ENCODE data around the gene ALKBH3. TPM values are rescaled to one million over a fixed set of nuclear protein-coding genes. Genes with fewer than 3 reads are reported as not detected.

ALKBH3 gene
- total RNA-seq, 1 experiment from 2014 or later, result 18.8 TPM

DNA sequence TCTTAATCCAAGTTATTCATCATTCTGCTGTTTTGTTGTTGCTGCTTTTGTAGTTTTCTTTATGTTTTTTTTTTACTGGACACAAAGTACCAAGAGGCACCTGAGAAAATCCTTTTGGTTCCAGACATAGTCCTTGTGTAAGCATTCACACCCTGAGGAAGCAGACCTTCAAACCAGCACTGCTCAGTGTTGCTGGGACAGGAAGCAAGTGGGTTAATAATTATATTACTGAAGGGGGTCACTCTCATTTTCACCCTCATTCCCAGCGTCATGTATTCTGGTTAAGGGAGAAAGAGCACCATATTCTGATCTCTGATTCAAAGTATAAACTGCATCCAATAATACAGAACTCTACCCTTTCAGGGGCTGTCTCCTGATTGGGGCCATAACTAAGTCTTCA is 5.9 kb upstream of the ALKBH3 start:
- Histone ChIP-seq H3T11ph (ENCODE audit: low read length) (no peak overlapping the region), H3K4ac (ENCODE audit: low read depth, low read length) (no peak overlapping the region), H3K9me3 (ENCODE audit: control insufficient read depth, low read depth, low read length) (no peaks in the 10 kb centered on the region), H4K91ac (ENCODE audit: insufficient read length, low read depth, low read length) (no peak overlapping the region), H3K14ac (ENCODE audit: insufficient read depth, low read length) (no peak overlapping the region), H3K23me2 (ENCODE audit: insufficient read length, low read depth, low read length, poor library complexity, severe bottlenecking) (no peaks in the 10 kb centered on the region), H4K20me1 (ENCODE audit: control insufficient read depth, insufficient read depth, insufficient read length) (no peaks in the 10 kb centered on the region), H2BK5ac (ENCODE audit: insufficient read length, low read length) (no peak overlapping the region), H3K56ac (ENCODE audit: insufficient read length, low read depth, low read length) (no peak overlapping the region), H3K4me2 (ENCODE audit: insufficient read depth, insufficient read length, low read length) (no peak overlapping the region), H2BK12ac (ENCODE audit: insufficient read length, low read depth, low read length) (no peak overlapping the region), H2AK5ac (ENCODE audit: insufficient read length, low read length) (no peak overlapping the region), H4K8ac (replicated peaks; ENCODE audit: insufficient read length, low read depth, low read length) (no peak overlapping the region), H3K27ac (ENCODE audit: insufficient read length, low read depth, low read length) (no peak overlapping the region), H4K5ac (ENCODE audit: insufficient read length, low read depth, low read length) (no peak overlapping the region), H2BK20ac (ENCODE audit: low read depth, low read length, poor library complexity, severe bottlenecking) (no peak overlapping the region), H3K9ac (ENCODE audit: extremely low read depth, insufficient read length, low read length) (no peak overlapping the region), H2AFZ (ENCODE audit: low read length) (no peak overlapping the region), H2BK15ac (ENCODE audit: low read depth, low read length) (no peak overlapping the region), H3K79me2 (ENCODE audit: insufficient read depth, low read length) (no peaks in the 10 kb centered on the region), H3K27me3 (ENCODE audit: insufficient read depth, low read length) (peaks cover 4% of the 10 kb centered on the region; the same call in 1 of the 2 replicates), H3K23ac (ENCODE audit: insufficient read length, low read depth, low read length) (no peak overlapping the region), H3K79me1 (ENCODE audit: insufficient read depth, low read depth, low read length, poor library complexity, severe bottlenecking) (no peaks in the 10 kb centered on the region), H2BK120ac (ENCODE audit: low read depth, low read length, poor library complexity, severe bottlenecking) (no peak overlapping the region), H3K4me1 (ENCODE audit: insufficient read depth, low read length) (no peaks in the 10 kb centered on the region), H3K18ac (ENCODE audit: insufficient read length, low read depth, low read length) (no peak overlapping the region)
- no peaks in the 10 kb centered on the region for H3K4me1 Mint-ChIP-seq
- H3K36me3 Mint-ChIP-seq (ENCODE audit: insufficient read depth in 1 of 3, low read depth in 3 of 3), result no peaks in the 10 kb centered on the region
- H3K4me3 Mint-ChIP-seq, result no peak overlapping the region
- TF ChIP-seq, protein P1, sequence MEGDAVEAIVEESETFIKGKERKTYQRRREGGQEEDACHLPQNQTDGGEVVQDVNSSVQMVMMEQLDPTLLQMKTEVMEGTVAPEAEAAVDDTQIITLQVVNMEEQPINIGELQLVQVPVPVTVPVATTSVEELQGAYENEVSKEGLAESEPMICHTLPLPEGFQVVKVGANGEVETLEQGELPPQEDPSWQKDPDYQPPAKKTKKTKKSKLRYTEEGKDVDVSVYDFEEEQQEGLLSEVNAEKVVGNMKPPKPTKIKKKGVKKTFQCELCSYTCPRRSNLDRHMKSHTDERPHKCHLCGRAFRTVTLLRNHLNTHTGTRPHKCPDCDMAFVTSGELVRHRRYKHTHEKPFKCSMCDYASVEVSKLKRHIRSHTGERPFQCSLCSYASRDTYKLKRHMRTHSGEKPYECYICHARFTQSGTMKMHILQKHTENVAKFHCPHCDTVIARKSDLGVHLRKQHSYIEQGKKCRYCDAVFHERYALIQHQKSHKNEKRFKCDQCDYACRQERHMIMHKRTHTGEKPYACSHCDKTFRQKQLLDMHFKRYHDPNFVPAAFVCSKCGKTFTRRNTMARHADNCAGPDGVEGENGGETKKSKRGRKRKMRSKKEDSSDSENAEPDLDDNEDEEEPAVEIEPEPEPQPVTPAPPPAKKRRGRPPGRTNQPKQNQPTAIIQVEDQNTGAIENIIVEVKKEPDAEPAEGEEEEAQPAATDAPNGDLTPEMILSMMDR (conservative IDR thresholded peaks at IDR 0.05), result no peak
- H3K9me3 Mint-ChIP-seq, result no peaks in the 10 kb centered on the region
- H3K27ac Mint-ChIP-seq, result no peak overlapping the region
- H3K27me3 Mint-ChIP-seq (ENCODE audit: low read depth), result peaks cover 92% of the 10 kb centered on the region
- no peak for DNase-seq
- WGBS (ENCODE audit: extremely low coverage, insufficient read length, low lambda C conversion rate), result no CpG with 5 or more reads among the region's 1 CpG

Data from H9 (cell line).